SK-N-SH treated with all-trans-retinoic acid at 6 μM for 48 hours (cell line): Measurements from ENCODE around the gene CBLB.

Experiments
- ATAC-seq: fragments of 200-7000 bp; cut with Tn5 transposase; 3 replicates; pipeline ENCODE4 v1.9.1; 2020; ENCODE audit warnings: mild to moderate bottlenecking, moderate library complexity
- ARNTL ChIP-seq: fragments of 450-650 bp; formaldehyde crosslinking; IDR thresholded peaks from 2 replicates; pipeline ENCODE4 v1.5.0; 2020; ENCODE audit warnings: low read depth, mild to moderate bottlenecking, moderate library complexity, borderline replicate concordance
- BACH2 ChIP-seq: fragments of 250-450 bp; sonication (Bioruptor Pico); IDR thresholded peaks from 2 replicates; pipeline ENCODE4 v1.9.0; 2021; ENCODE audit warnings: mild to moderate bottlenecking, borderline replicate concordance
- ESRRG ChIP-seq: fragments of 250-450 bp; sonication (Bioruptor Pico); IDR thresholded peaks from 2 replicates; pipeline ENCODE4 v1.6.1; 2021; ENCODE audit warnings: mild to moderate bottlenecking
- GLIS3 ChIP-seq: fragments of 250-450 bp; sonication (Bioruptor Pico); IDR thresholded peaks from 2 replicates; pipeline ENCODE4 v1.5.0; 2020; ENCODE audit warnings: mild to moderate bottlenecking, moderate library complexity
- ISL1 ChIP-seq: fragments of 250-450 bp; sonication (Bioruptor Pico); IDR thresholded peaks from 2 replicates; pipeline ENCODE4 v2.1.2; 2022; ENCODE audit warnings: mild to moderate bottlenecking, moderate library complexity
- OSR1 ChIP-seq: fragments of 250-450 bp; sonication (Bioruptor Pico); IDR thresholded peaks from 2 replicates; pipeline ENCODE4 v1.8.0; 2022; ENCODE audit warnings: moderate library complexity, mild to moderate bottlenecking, inconsistent platforms
- PATZ1 ChIP-seq: fragments of 250-450 bp; sonication (Bioruptor Pico); IDR thresholded peaks from 2 replicates; pipeline ENCODE4 v1.8.0; 2020; ENCODE audit warnings: mild to moderate bottlenecking, moderate library complexity, borderline replicate concordance
- POU6F1 ChIP-seq: fragments of 250-450 bp; sonication (Bioruptor Pico); IDR thresholded peaks from 2 replicates; pipeline ENCODE4 v1.8.0; 2021; ENCODE audit warnings: low read depth, mild to moderate bottlenecking, moderate library complexity, borderline replicate concordance
- PPARA ChIP-seq: fragments of 250-450 bp; sonication (Bioruptor Pico); IDR thresholded peaks from 2 replicates; pipeline ENCODE4 v1.5.0; 2020; ENCODE audit warnings: mild to moderate bottlenecking, borderline replicate concordance
- RARB ChIP-seq: fragments of 250-450 bp; sonication (Bioruptor Pico); IDR thresholded peaks from 2 replicates; pipeline ENCODE4 v1.8.0; 2021; ENCODE audit warnings: mild to moderate bottlenecking, moderate library complexity
- SNAI2 ChIP-seq: fragments of 250-450 bp; sonication (Bioruptor Pico); IDR thresholded peaks from 2 replicates; pipeline ENCODE4 v1.5.0; 2020; ENCODE audit warnings: mild to moderate bottlenecking, moderate library complexity
- TCF4 ChIP-seq: fragments of 250-450 bp; sonication (Bioruptor Pico); IDR thresholded peaks from 2 replicates; pipeline ENCODE4 v1.8.0; 2021; ENCODE audit warnings: mild to moderate bottlenecking, moderate library complexity, borderline replicate concordance
- TSHZ2 ChIP-seq: fragments of 250-450 bp; sonication (Bioruptor Pico); IDR thresholded peaks from 2 replicates; pipeline ENCODE4 v1.5.0; 2020; ENCODE audit warnings: mild to moderate bottlenecking, moderate library complexity
- ZC3H10 ChIP-seq: fragments of 250-450 bp; sonication (Bioruptor Pico); IDR thresholded peaks from 2 replicates; pipeline ENCODE4 v1.5.1; 2021; ENCODE audit warnings: mild to moderate bottlenecking, moderate library complexity
- ZFP3 ChIP-seq: fragments of 250-450 bp; sonication (Bioruptor Pico); IDR thresholded peaks from 2 replicates; pipeline ENCODE4 v1.5.0; 2020; ENCODE audit warnings: mild to moderate bottlenecking, moderate library complexity
- ZFP30 ChIP-seq: fragments of 450-650 bp; formaldehyde crosslinking; IDR thresholded peaks from 2 replicates; pipeline ENCODE4 v1.5.0; 2022; ENCODE audit warnings: mild to moderate bottlenecking, moderate library complexity
- ZNF565 ChIP-seq: fragments of 450-650 bp; formaldehyde crosslinking; conservative IDR thresholded peaks from 2 replicates; pipeline ENCODE4 v1.5.0; 2020; ENCODE audit warnings: low read depth, mild to moderate bottlenecking, moderate library complexity
- ZNF70 ChIP-seq: fragments of 450-650 bp; formaldehyde crosslinking; IDR thresholded peaks from 2 replicates; pipeline ENCODE4 v1.5.0; 2020; ENCODE audit warnings: mild to moderate bottlenecking, moderate library complexity
- ZNF8 ChIP-seq: fragments of 450-650 bp; formaldehyde crosslinking; IDR thresholded peaks from 2 replicates; pipeline ENCODE4 v1.5.0; 2020; ENCODE audit warnings: mild to moderate bottlenecking, moderate library complexity
- TF ChIP-seq, protein P1 (sequence below): fragments of 250-450 bp; sonication (Bioruptor Pico); IDR thresholded peaks from 2 replicates; pipeline ENCODE4 v1.5.1; 2021; ENCODE audit warnings: mild to moderate bottlenecking, moderate library complexity
- TF ChIP-seq, protein P2 (sequence below): fragments of 250-450 bp; sonication (Bioruptor Pico); IDR thresholded peaks from 2 replicates; pipeline ENCODE4 v1.5.1; 2020; ENCODE audit warnings: low read depth, mild to moderate bottlenecking, moderate library complexity

The CBLB gene

DNA sequence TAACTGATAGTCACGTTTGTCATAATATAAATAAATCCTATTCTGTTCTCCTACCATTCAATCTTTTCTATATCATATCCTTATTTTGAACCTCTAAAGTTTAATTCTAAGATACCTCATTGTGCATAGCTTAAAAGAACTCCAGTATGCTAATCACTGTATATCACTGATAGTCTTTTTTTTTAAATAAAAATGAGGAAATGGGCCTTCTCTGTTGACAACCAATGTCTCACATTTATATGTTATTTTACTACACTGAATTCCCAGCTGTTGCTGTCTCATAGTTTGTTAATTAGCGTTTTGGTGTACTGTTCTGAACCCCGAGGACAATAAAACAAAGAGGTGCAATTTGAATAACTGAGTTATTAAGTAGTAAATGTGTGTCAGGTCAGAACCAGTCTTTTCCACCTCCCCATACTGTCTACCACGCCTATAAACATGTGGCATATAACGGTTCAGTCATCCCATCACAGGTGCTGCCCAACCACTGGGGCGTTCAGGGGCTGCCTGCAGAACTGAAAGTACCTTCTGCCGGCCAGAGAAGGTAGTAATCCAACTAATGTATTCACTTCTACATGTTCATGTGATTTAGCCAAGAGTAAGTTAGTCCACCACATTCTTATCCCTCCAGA lies 14.9 kb downstream of the CBLB start:
- ATAC-seq: no peak
- TF ChIP-seq ZNF8 (CRISPR knock-in tag) (no peak), BACH2 (CRISPR knock-in tag) (no peak), PPARA (CRISPR knock-in tag) (no peak), ZC3H10 (no peak), ZNF565 (CRISPR knock-in tag) (no peak), ZFP30 (no peak), TCF4 (CRISPR knock-in tag) (no peak), GLIS3 (no peak), ZFP3 (no peak), OSR1 (no peak), ESRRG (CRISPR knock-in tag) (no peak), ARNTL (CRISPR knock-in tag) (no peak)
- TF ChIP-seq, protein P1, sequence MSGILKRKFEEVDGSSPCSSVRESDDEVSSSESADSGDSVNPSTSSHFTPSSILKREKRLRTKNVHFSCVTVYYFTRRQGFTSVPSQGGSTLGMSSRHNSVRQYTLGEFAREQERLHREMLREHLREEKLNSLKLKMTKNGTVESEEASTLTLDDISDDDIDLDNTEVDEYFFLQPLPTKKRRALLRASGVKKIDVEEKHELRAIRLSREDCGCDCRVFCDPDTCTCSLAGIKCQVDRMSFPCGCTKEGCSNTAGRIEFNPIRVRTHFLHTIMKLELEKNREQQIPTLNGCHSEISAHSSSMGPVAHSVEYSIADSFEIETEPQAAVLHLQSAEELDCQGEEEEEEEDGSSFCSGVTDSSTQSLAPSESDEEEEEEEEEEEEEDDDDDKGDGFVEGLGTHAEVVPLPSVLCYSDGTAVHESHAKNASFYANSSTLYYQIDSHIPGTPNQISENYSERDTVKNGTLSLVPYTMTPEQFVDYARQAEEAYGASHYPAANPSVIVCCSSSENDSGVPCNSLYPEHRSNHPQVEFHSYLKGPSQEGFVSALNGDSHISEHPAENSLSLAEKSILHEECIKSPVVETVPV (CRISPR knock-in tag): no peak
- TF ChIP-seq, all 23 proteins: peak for 0

DNA sequence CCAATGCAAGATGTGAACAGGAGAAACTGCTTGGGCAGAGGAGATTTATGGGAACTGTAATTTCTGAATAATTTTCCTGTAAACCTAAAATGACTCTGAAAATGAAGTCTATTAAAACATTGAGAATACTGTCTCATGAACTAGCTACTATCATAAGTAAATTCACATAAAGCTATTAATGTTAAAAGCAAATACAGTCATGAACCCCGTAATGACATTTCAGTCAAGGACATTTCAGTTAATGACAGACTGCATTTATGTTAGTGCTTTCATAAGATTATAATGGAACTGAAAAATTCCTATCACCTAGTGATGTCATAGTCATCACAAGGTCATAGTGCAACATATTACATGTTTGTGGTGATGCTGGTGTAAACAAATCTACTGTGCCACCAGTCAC lies 17.2 kb downstream of the CBLB start:
- no peak for TF ChIP-seq TCF4 (CRISPR knock-in tag)
- TF ChIP-seq RARB (CRISPR knock-in tag): no peak
- no peak for TF ChIP-seq GLIS3
- TF ChIP-seq ISL1: no peak
- TF ChIP-seq, protein P1 (CRISPR knock-in tag): no peak
- no peak for TF ChIP-seq PATZ1
- TF ChIP-seq SNAI2 (CRISPR knock-in tag): no peak
- no peak for TF ChIP-seq ESRRG (CRISPR knock-in tag)
- TF ChIP-seq ZNF565 (CRISPR knock-in tag): no peak
- no peak for TF ChIP-seq BACH2 (CRISPR knock-in tag)
- no peak for TF ChIP-seq POU6F1 (CRISPR knock-in tag)
- TF ChIP-seq TSHZ2: no peak
- no peak for TF ChIP-seq ZFP30
- no peak for TF ChIP-seq ZNF8 (CRISPR knock-in tag)
- no peak for TF ChIP-seq ZNF70 (CRISPR knock-in tag)
- TF ChIP-seq ZC3H10: no peak
- no peak for ATAC-seq

DNA sequence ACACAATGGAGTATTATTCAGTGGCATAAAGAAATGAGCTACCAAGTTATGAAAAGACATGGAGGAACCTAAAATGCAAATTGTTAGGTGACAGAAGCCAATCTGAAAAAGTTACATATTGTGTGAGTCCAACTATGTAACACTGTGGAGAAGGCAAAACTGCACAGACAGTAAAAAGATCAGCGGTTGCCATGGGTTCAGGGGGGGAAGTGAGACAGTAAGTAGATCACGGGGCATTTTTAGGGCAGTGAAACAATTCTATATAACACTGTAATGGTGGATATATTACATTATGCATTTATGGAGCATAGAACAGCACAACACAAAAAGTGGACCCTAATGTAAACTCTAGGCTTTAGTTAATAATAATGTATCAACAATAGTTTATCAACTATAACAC lies 17.6 kb downstream of the CBLB start:
- ATAC-seq: no peak
- TF ChIP-seq ZNF70 (CRISPR knock-in tag) (no peak), POU6F1 (CRISPR knock-in tag) (no peak), TCF4 (CRISPR knock-in tag) (no peak), ZC3H10 (no peak), ISL1 (no peak), SNAI2 (CRISPR knock-in tag) (no peak), BACH2 (CRISPR knock-in tag) (no peak), PPARA (CRISPR knock-in tag) (no peak)
- TF ChIP-seq, protein P1 (CRISPR knock-in tag): no peak
- TF ChIP-seq, protein P2, sequence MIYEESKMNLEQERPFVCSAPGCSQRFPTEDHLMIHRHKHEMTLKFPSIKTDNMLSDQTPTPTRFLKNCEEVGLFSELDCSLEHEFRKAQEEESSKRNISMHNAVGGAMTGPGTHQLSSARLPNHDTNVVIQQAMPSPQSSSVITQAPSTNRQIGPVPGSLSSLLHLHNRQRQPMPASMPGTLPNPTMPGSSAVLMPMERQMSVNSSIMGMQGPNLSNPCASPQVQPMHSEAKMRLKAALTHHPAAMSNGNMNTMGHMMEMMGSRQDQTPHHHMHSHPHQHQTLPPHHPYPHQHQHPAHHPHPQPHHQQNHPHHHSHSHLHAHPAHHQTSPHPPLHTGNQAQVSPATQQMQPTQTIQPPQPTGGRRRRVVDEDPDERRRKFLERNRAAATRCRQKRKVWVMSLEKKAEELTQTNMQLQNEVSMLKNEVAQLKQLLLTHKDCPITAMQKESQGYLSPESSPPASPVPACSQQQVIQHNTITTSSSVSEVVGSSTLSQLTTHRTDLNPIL (CRISPR knock-in tag): no peak
